H1 (cell line): ENCODE data around the gene PTPRG. TPM values are rescaled to one million over a fixed set of nuclear protein-coding genes. Genes with fewer than 3 reads are reported as not detected.

Source experiments
- CTCF ChIA-PET: fragments of 300-600 bp; sonication (Branson Sonifier 250); formaldehyde crosslinking; loops from one replicate; lab custom pipeline; 2021; ENCODE audit not compliant: partially characterized antibody; lab: Charles Lee
- POLR2A ChIA-PET: fragments of 300-600 bp; sonication (Branson Sonifier 250); formaldehyde crosslinking; loops from one replicate; lab custom pipeline; 2021; ENCODE audit warnings: inconsistent platforms; ENCODE audit not compliant: partially characterized antibody; lab: Charles Lee
- DNase-seq, 2 experiments: peaks; one replicate each; pipeline versions ENCODE4 v3.0.0 to v3.0.0-alpha.2; 2010 to 2022; ENCODE audit warnings: low spot score in 2 of 2, low read depth in 1 of 2, mixed read lengths in 1 of 2
- FAIRE-seq: peaks from 2 replicates; lab custom pipeline; 2011; peaks lifted over from hg19 to GRCh38; lab: Jason Lieb, UNC
- H2AFZ ChIP-seq: 2 replicates; pipeline ENCODE4 v1.8.1; 2012; ENCODE audit warnings: low read length, inconsistent platforms
- H2AK5ac ChIP-seq: 2 replicates; pipeline ENCODE4 v1.6.1; 2013; ENCODE audit warnings: low read depth, low read length
- H2BK120ac ChIP-seq: replicated peaks from 2 replicates; pipeline ENCODE3; 2013; ENCODE audit warnings: low read depth, low read length, inconsistent platforms
- H2BK12ac ChIP-seq: 2 replicates; pipeline ENCODE4 v1.6.1; 2013; ENCODE audit warnings: low read depth, low read length
- H2BK15ac ChIP-seq: 2 replicates; pipeline ENCODE4 v1.6.1; 2013; ENCODE audit warnings: low read length
- H2BK20ac ChIP-seq: 2 replicates; pipeline ENCODE4 v1.6.1; 2013; ENCODE audit warnings: low read length
- H2BK5ac ChIP-seq: 2 replicates; pipeline ENCODE4 v1.6.1; 2013; ENCODE audit warnings: low read depth, low read length
- H3K14ac ChIP-seq: 2 replicates; pipeline ENCODE4 v1.6.1; 2013; ENCODE audit warnings: inconsistent platforms; ENCODE audit not compliant: insufficient read length
- H3K18ac ChIP-seq: 2 replicates; pipeline ENCODE4 v1.6.1; 2013; ENCODE audit warnings: low read length; ENCODE audit errors: extremely low read depth
- H3K23ac ChIP-seq: 2 replicates; pipeline ENCODE4 v1.6.1; 2013; ENCODE audit warnings: inconsistent platforms; ENCODE audit not compliant: insufficient read length
- H3K23me2 ChIP-seq: 2 replicates; pipeline ENCODE4 v1.6.1; 2013; ENCODE audit warnings: low read depth, low read length
- H3K27ac ChIP-seq: 2 replicates; pipeline ENCODE4 v1.6.1; 2011; ENCODE audit warnings: low read depth, low read length, inconsistent platforms
- H3K27me3 ChIP-seq, 4 experiments: replicated peaks in 1 of 4; 1 replicate in 1 of 4; 2 replicates in 3 of 4; pipeline versions ENCODE4 v1.6.1 to v1.8.1; 2011 to 2013; ENCODE audit warnings: low read length in 3 of 4, mild to moderate bottlenecking in 3 of 4, inconsistent platforms in 2 of 4, mixed read lengths in 2 of 4, moderate library complexity in 1 of 4; ENCODE audit not compliant: control insufficient read depth in 3 of 4, insufficient read depth in 3 of 4; ENCODE audit errors: extremely low read depth in 1 of 4
- H3K36me3 ChIP-seq, 4 experiments: 2 replicates each; pipeline versions ENCODE4 v1.6.1 to v1.8.1; 2011 to 2013; ENCODE audit warnings: mild to moderate bottlenecking in 4 of 4, low read length in 3 of 4, moderate library complexity in 2 of 4, control low read depth in 1 of 4, inconsistent platforms in 1 of 4; ENCODE audit not compliant: insufficient read depth in 4 of 4, control insufficient read depth in 2 of 4
- H3K4ac ChIP-seq: replicated peaks from 2 replicates; pipeline ENCODE3; 2013; ENCODE audit warnings: low read length, low read depth, mixed read lengths, inconsistent platforms; ENCODE audit not compliant: insufficient read length
- H3K4me1 ChIP-seq, 4 experiments: replicated peaks in 1 of 4; 1 replicate in 1 of 4; 2 replicates in 3 of 4; pipeline versions ENCODE4 v1.6.1 to v1.8.1; 2011 to 2013; ENCODE audit warnings: low read length in 3 of 4, inconsistent platforms in 2 of 4, mixed read lengths in 1 of 4; ENCODE audit not compliant: insufficient read depth in 4 of 4, control insufficient read depth in 3 of 4
- H3K4me2 ChIP-seq, 2 experiments: 2 replicates each; pipeline versions ENCODE4 v1.6.1 to v1.8.1; 2011 to 2013; ENCODE audit warnings: low read depth in 2 of 2, low read length in 2 of 2, control low read depth in 1 of 2, inconsistent platforms in 1 of 2, mild to moderate bottlenecking in 1 of 2; ENCODE audit not compliant: insufficient read depth in 1 of 2
- H3K4me3 ChIP-seq, 4 experiments: fragments of 200-600, 300-600 bp in 1 of 4; sonication (generic), shearing (Covaris generic), sonication (Bioruptor Twin) in 1 of 4; 2 replicates each; pipeline versions ENCODE4 v1.5.1 to v1.8.1; 2011 to 2016; ENCODE audit warnings: low read length in 4 of 4, low read depth in 3 of 4, control low read depth in 2 of 4, inconsistent platforms in 2 of 4, mild to moderate bottlenecking in 2 of 4, mixed read lengths in 1 of 4, moderate library complexity in 1 of 4; ENCODE audit not compliant: insufficient read depth in 2 of 4; ENCODE audit errors: extremely low read depth in 1 of 4
- H3K56ac ChIP-seq: replicated peaks from 2 replicates; pipeline ENCODE3; 2013; ENCODE audit warnings: low read depth, mild to moderate bottlenecking, mixed read lengths, low read length, inconsistent platforms; ENCODE audit not compliant: insufficient read length
- H3K79me1 ChIP-seq: 2 replicates; pipeline ENCODE4 v1.6.1; 2013; ENCODE audit warnings: low read depth, low read length, control low read depth
- H3K79me2 ChIP-seq, 2 experiments: 2 replicates each; pipeline versions ENCODE4 v1.6.1 to v1.8.1; 2012 to 2013; ENCODE audit warnings: low read length in 2 of 2, mild to moderate bottlenecking in 2 of 2, inconsistent platforms in 1 of 2; ENCODE audit not compliant: insufficient read depth in 2 of 2, control insufficient read depth in 1 of 2
- H3K9ac ChIP-seq, 4 experiments: replicated peaks in 1 of 4; 1 replicate in 1 of 4; 2 replicates in 3 of 4; pipeline versions ENCODE4 v1.6.1 to v1.8.1; 2011 to 2013; ENCODE audit warnings: low read depth in 3 of 4, low read length in 3 of 4, control low read depth in 2 of 4, mild to moderate bottlenecking in 2 of 4, moderate library complexity in 2 of 4, inconsistent platforms in 1 of 4; ENCODE audit errors: extremely low read depth in 1 of 4
- H3K9me3 ChIP-seq, 2 experiments: 2 replicates each; pipeline versions ENCODE4 v1.6.1 to v1.8.1; 2012 to 2013; ENCODE audit warnings: mild to moderate bottlenecking in 2 of 2, moderate library complexity in 2 of 2, control low read depth in 1 of 2, inconsistent platforms in 1 of 2, low read depth in 1 of 2, low read length in 1 of 2, mixed read lengths in 1 of 2; ENCODE audit not compliant: insufficient read depth in 2 of 2
- H4K20me1 ChIP-seq, 2 experiments: replicated peaks in 1 of 2; 2 replicates each; pipeline versions ENCODE3 to v1.8.1; 2011 to 2013; ENCODE audit warnings: inconsistent platforms in 2 of 2, low read length in 2 of 2, mild to moderate bottlenecking in 1 of 2; ENCODE audit not compliant: insufficient read depth in 2 of 2, control insufficient read depth in 1 of 2
- H4K5ac ChIP-seq: 2 replicates; pipeline ENCODE4 v1.6.1; 2013; ENCODE audit warnings: low read length, low read depth, mixed read lengths, inconsistent platforms; ENCODE audit not compliant: insufficient read length
- H4K8ac ChIP-seq: 2 replicates; pipeline ENCODE4 v1.8.0; 2013; ENCODE audit warnings: mild to moderate bottlenecking, moderate library complexity, low read length, inconsistent platforms; ENCODE audit not compliant: insufficient read depth; ENCODE audit errors: extremely low read depth
- H4K91ac ChIP-seq: replicated peaks from 2 replicates; pipeline ENCODE3; 2013; ENCODE audit warnings: low read length, mixed read lengths, inconsistent platforms; ENCODE audit not compliant: insufficient read length
- ATF2 ChIP-seq: IDR thresholded peaks from 2 replicates; pipeline ENCODE4 v1.6.1; 2012; ENCODE audit warnings: low read length, inconsistent platforms
- BCL11A ChIP-seq, 2 experiments: IDR thresholded peaks; one replicate each; pipeline ENCODE4 v1.6.1; 2011; ENCODE audit warnings: low read depth in 2 of 2, low read length in 2 of 2, mild to moderate bottlenecking in 2 of 2
- BRCA1 ChIP-seq: IDR thresholded peaks from 2 replicates; pipeline ENCODE4 v1.6.1; 2012; ENCODE audit warnings: low read depth, low read length, improper control_type of control experiment
- CHD1 ChIP-seq: IDR thresholded peaks from 2 replicates; pipeline ENCODE4 v1.6.1; 2012; ENCODE audit warnings: low read depth, low read length, improper control_type of control experiment
- E2F6 ChIP-seq: IDR thresholded peaks from 2 replicates; pipeline ENCODE4 v1.6.1; 2012; ENCODE audit warnings: inconsistent platforms
- GABPA ChIP-seq: IDR thresholded peaks from 2 replicates; pipeline ENCODE4 v1.6.1; 2011; ENCODE audit warnings: mild to moderate bottlenecking, low read length, moderate library complexity, borderline replicate concordance; ENCODE audit not compliant: insufficient read depth
- MAX ChIP-seq: IDR thresholded peaks from 2 replicates; pipeline ENCODE4 v1.6.1; 2012; ENCODE audit warnings: inconsistent platforms
- NANOG ChIP-seq: IDR thresholded peaks from 2 replicates; pipeline ENCODE4 v1.6.1; 2011; ENCODE audit warnings: low read length, low read depth, mild to moderate bottlenecking, inconsistent platforms; ENCODE audit not compliant: insufficient read depth, poor library complexity, severe bottlenecking
- PHF8 ChIP-seq: fragments of 200-600 bp; sonication (generic); conservative IDR thresholded peaks from 2 replicates; pipeline ENCODE4 v1.7.1; 2012; ENCODE audit warnings: low read depth, mild to moderate bottlenecking, inconsistent platforms, low read length, moderate library complexity
- SP1 ChIP-seq: IDR thresholded peaks from 2 replicates; pipeline ENCODE4 v1.6.1; 2011; ENCODE audit warnings: low read depth, low read length
- ZNF274 ChIP-seq: IDR thresholded peaks from 2 replicates; pipeline ENCODE4 v1.7.0; 2012; ENCODE audit warnings: low read length, borderline replicate concordance; ENCODE audit errors: extremely low read depth
- WGBS, 2 experiments: shearing (Covaris generic) in 1 of 2; methylation state at CpG; one replicate each; pipeline versions ENCODE4 v1.1.6 to v1.1.7; 2013 to 2015; ENCODE audit warnings: low lambda C conversion rate in 2 of 2, mixed read lengths in 2 of 2, inconsistent platforms in 1 of 2, low coverage in 1 of 2, missing lambda C conversion rate in 1 of 2; ENCODE audit not compliant: insufficient replicate concordance in 2 of 2, insufficient coverage in 1 of 2, insufficient read length in 1 of 2; ENCODE audit errors: extremely low coverage in 1 of 2, missing lambda C conversion rate in 1 of 2; 5-methylcytosine and 5-hydroxymethylcytosine counted together
- polyA plus RNA-seq, 7 experiments: library from polyadenylated mRNA; depleted of rRNA in 3 of 7; stranded (reverse) in 5 of 7; unstranded in 2 of 7; fragments of >200 nt in 5 of 7; fragments of 200-250 nt in 2 of 7; gene quantifications; 1 replicate in 5 of 7; 2 replicates in 1 of 7; 4 replicates in 1 of 7; pipeline versions ENCODE4 v1.2.1 to v1.2.3, GENCODE V29; 2011 to 2013; ENCODE audit warnings: missing spikeins in 2 of 7, mixed read lengths in 2 of 7
- total RNA-seq: library from RNA; stranded (reverse); fragmentation: NEBNext Ultra II Directional; extraction: Animal tissue kit (Norgen Biotek cat#: 25700); gene quantifications from 2 replicates; pipeline ENCODE4 v1.2.1, GENCODE V29; 2021

The PTPRG gene
- total and polyA plus RNA-seq, 2 of the 8 experiments (the other 6 are each of a cell fraction or from before 2014, with no cell fraction given), result 23.3 to 96.2 TPM

- Histone ChIP-seq H3K79me2 (peaks cover 0 to 5% of the 10 kb centered on the region in 2 experiments; a peak in 1 of 4 replicates), H2BK12ac (no peak overlapping the region), H2AK5ac (no peak overlapping the region), H3K36me3 (no peaks in the 10 kb centered on the region; a peak in 1 of 8 replicates), H4K8ac (no peak overlapping the region), H4K20me1 (peaks cover 0 to 1% of the 10 kb centered on the region in 2 experiments), H3K14ac (no peak overlapping the region), H3K9me3 (no peaks in the 10 kb centered on the region), H2BK120ac (no peak overlapping the region), H3K79me1 (no peaks in the 10 kb centered on the region; the same call in 1 of the 2 replicates), H2BK15ac (no peak overlapping the region), H3K9ac (no peak overlapping the region), H3K27me3 (no peaks in the 10 kb centered on the region), H3K4me3 (no peak overlapping the region), H2BK20ac (no peak overlapping the region), H3K23ac (no peak overlapping the region), H3K23me2 (no peaks in the 10 kb centered on the region), H3K4me1 (peaks cover 0 to 4% (median 3%) of the 10 kb centered on the region in 4 experiments; a peak in 2 of 7 replicates), H4K5ac (no peak overlapping the region), H3K4me2 (no peak overlapping the region), H3K18ac (no peak overlapping the region), H3K4ac (no peak overlapping the region), H2BK5ac (no peak overlapping the region), H3K27ac (no peak overlapping the region), H3K56ac (no peak overlapping the region), H2AFZ (no peak overlapping the region), H4K91ac (no peak overlapping the region)
- 100% methylated on average over 1 of the region's 1 CpG; no CpG with 5 or more reads in 1 of the 2 experiments for WGBS, 2 experiments
- DNase-seq (no peak), FAIRE-seq (no peak)
- CTCF ChIA-PET, result no interaction called here
- POLR2A ChIA-PET, result interaction anchor here (0.6 kb wide), 1 partner anchor 288 kb away, joined by 3 read pairs; no protein-coding TSS in a partner anchor
- TF ChIP-seq GABPA, result no peak
- no peak for TF ChIP-seq BCL11A (IDR thresholded peaks at IDR 0.05; ENCODE audit: low read depth in 2 of 2, low read length in 2 of 2)
- no peak for TF ChIP-seq PHF8
- no peak for TF ChIP-seq NANOG
- TF ChIP-seq MAX, result no peak
- no peak for TF ChIP-seq SP1
- TF ChIP-seq E2F6, result no peak
- no peak for TF ChIP-seq ZNF274
- no peak for TF ChIP-seq CHD1
- TF ChIP-seq ATF2, result no peak
- TF ChIP-seq BRCA1, result no peak
Measured at GRCh38 chr3:62114763-62115162, 553.4 kb downstream of the PTPRG start.
